ENCODE data around the gene PCYOX1L.

PCYOX1L gene

GRCh38 chr5:149371296-149371962 is 13.6 kb downstream of the PCYOX1L start:
- peak; percentile 67 for DNase-seq

- DNase-seq: no peak
Observed at GRCh38 chr5:149372076-149372795, 14.4 kb downstream of the PCYOX1L start.

DNA sequence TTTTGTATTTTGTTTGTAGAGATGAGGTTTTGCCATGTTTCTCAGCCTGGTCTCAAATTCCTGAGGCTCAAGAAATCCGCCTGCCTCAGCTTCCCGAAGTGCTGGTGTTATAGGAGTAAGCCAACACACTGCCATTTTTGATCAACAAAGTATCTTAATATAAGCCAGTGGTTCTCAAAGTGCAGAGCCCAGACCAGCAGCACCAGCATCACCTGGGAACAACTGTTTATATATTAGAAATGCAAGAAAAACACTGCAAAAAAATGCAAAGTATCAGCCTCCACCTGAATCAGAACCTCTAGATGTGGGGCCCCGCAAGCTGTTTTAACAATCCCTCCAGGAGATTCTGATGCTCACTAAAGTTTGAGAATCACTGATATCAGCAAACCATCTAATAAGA is 15.1 kb downstream of the PCYOX1L start:
- DNase-seq: no peak

DNA sequence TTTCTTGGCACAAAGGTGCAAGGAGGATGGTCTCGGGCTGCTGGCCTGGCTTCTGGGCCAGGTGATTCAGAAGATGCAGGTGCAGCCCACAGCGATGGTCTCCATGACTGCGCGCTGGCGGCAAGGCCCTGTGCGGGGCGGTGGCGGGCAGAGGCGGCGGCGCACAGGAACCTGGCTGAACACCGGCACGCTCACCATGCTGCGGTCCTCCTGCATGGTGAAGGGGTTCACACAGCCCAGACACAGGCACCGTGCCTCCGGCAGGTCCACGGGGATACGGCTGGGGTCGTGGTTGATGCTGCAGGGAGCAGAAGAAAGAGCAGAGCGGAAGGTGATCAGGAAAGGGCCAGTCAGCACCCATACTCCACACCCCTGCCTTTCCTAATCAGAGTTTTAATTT is 16.5 kb downstream of the PCYOX1L start:
- no peak for DNase-seq

DNA sequence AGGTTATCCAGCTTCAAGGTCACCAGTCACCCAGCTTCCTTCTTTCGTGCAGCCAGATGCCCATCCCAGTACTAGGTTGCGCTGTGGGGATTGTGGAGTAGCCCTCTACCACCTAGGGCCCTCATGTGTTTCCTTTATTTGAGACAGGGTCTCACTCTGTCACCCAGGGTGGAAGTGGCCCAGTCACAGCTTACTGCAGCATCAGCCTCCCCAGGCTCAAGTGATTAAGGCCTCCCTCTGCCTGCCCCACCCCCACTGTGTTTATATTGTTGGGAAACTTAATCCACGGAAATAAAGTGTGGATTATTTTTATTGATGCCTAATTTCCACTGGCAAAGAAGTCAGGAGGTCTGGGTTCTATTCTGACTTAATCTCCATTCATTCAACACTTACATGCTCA is 17.0 kb downstream of the PCYOX1L start:
- no peak for DNase-seq

DNA sequence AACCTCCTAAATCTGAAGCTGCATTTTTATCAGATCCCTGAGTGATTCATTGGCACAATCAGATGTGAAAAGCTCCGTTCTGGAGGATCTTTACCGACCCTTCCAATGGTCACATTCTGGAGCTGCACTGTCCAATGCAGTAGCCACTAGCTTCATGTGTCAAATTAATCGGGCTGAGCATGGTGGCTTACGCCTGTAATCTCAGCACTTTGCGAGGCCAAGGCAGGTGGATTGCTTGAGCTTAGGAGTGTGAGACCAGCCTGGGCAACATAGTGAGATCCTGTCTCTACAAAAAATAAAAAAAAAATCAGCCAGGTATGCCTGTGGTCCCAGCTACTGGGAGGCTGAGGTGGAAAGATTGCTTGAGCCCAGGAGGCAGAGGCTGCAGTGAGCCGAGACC is 17.6 kb downstream of the PCYOX1L start:
- DNase-seq: no peak

GRCh38 chr5:149376104-149376503 is 18.3 kb downstream of the PCYOX1L start:
- no peak for DNase-seq

- no peak for DNase-seq
Observed at GRCh38 chr5:149376711-149377447, 19.0 kb downstream of the PCYOX1L start.

- DNase-seq: no peak
Observed at GRCh38 chr5:149378241-149378820, 20.5 kb downstream of the PCYOX1L start.

GRCh38 chr5:149379177-149379761 is 21.4 kb downstream of the PCYOX1L start, which contains the start of gene IL17B:
Gene IL17B, minus strand, starts transcription at chr5:149379292. Its CDS starts 67 bp downstream, at chr5:149379225.
- no peak for DNase-seq

GRCh38 chr5:149379818-149380374 is 22.1 kb downstream of the PCYOX1L start:
- DNase-seq: no peak

DNA sequence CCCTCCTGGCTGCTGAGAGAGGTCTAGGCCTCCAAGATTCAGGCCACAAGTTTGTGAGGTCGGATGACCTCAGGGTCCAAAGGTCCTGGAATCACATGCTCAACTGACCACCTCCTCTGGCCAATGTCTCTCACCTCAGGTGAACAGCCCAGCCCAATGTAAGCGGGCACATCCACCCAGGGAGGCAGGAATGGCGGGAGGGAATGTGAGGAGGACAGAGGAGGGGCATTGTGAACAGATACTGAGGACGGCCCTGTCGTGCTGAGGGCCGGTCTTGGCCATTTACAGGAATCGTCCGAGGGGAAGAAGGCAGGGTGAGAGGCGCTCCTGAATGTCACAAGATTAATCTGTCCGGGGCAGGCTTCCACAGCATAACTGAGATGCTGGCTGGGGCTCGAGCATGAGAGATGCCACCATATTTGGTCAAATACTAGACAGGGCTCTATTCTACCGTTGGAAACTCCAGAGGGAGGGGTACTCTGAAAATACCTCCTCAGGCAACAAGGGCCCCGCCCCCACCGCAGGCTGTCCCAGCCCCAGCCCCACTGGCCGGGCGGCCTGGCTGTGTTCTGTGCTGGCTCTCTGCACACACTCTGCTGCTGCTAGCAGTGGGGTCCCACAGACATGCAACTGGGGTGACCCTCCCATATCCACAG is 22.7 kb downstream of the PCYOX1L start:
- DNase-seq: no peak

DNA sequence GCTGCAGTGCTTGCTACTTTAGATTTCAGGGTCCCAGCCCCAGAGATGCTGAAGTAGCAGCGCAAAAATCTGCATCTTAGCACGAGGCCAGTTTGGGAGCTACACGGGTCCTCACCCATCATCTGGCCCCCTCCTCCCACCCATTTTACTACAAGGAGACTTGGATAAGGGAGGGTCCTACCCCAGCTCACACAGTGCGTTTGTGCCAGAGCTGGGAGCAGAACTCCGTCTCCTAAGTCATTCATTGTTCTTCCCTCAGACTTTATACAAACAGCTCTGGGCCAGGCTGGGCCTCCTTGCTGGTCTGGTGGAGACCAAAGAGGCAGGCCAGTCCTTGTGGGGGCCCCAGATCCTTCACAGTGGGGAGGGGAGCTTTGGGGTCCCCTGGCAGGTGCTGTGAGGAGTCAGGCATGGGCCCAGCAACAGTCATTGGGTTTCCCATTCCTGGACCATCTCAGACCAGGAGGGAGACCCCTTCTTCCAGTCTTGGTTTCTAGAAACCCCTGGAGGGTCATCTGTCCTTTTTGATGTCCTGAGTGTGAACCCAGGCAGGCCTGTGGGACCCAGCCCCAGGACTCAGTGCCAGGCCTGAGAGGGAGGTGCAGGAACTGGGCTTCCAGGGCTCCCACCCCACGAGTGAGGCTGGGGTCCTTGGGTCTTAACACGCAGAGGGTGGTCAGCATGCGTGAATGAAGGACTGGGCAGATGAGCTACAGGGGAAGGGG is 23.6 kb downstream of the PCYOX1L start:
- DNase-seq: no peak

DNA sequence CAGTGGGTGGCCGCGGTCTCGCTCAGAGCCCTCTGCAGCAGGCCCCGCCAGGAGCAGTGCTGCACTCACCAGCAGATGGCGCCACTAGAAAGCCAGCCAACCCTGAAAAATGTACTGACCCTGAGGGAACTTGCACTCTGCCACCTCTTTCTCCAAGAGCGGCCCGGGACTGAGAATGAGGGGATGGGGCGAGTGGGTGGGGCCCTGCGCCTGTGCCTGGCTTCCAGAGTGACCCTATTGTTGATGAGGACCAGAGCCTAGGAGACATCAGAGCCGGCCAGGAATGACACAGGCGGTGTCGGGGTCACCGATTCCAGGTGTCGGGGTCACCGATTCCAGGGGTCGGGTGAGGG is 24.1 kb downstream of the PCYOX1L start:
- DNase-seq: peak; percentile 77

DNA sequence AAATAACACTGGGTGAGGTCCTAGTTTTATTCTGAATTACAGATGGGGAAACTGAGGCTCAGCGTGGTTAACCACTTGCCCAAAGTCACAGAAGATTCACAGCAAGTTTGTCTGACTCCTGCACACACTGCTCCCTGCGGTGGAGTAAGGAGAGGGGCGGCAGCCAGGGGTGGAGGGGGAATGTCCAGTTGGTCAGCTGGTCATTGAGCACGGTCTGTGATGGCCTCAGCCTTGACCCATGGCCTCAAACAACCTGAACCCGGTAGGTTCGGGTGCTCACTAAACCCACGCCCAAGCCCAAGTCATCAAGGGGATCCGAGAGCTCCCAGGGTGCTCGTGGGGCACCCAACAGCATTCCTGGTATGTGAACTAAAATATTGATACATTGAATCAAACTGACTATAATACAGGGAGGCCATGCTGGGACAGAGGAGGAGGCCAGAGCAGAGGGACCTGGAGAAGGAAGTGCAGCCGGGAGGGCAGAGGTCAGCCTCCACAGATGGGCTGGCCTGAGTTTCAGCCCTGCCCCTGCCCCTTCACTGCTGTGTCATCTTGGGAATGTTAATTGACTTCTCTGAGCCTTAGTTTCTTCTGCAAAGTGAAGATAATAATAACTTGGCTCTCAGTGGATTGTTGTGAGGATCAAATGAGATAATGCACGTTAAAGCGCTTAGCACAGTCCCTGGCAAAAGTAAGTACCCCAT is 24.8 kb downstream of the PCYOX1L start:
- DNase-seq: no peak

DNA sequence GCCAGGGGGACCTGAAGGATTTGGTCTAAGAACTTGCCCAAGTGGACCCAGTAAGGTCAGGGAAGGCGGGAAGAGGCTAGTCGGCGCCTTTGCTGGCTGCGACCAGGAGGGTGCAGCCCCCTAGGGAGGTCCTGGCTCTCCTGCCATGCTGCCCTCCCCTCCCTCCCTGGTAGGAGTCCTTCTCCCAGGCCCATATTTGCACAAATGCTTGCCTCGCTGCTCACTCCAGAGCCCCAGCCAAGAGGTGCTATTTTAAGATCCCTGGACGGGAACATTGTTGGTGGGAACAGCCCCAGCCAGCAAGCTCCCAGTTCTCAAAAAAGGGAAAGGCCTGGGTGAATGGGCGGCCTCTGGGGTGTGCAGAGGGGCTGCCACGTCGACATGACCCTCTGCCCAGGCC is 25.6 kb downstream of the PCYOX1L start:
- DNase-seq: no peak

DNA sequence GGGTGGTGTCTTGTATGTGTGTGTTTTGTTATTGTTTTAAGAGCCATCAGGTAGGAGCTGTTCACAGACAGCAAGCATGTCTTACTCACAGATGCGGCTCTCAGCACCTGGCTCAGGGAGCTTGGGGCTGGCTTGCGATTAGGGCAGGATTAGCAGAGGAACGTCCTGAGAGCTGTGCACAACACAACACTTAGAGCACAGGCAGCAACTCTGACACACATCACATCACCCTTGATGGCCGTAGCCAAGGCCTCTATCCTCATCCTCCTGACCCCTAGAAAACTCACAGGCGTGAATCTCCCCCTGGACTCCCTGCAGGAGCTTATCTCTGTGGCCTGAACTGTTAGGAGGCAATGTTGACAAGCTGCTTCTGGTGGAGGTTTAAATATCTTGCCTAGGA is 28.3 kb downstream of the PCYOX1L start:
- DNase-seq: no peak

DNA sequence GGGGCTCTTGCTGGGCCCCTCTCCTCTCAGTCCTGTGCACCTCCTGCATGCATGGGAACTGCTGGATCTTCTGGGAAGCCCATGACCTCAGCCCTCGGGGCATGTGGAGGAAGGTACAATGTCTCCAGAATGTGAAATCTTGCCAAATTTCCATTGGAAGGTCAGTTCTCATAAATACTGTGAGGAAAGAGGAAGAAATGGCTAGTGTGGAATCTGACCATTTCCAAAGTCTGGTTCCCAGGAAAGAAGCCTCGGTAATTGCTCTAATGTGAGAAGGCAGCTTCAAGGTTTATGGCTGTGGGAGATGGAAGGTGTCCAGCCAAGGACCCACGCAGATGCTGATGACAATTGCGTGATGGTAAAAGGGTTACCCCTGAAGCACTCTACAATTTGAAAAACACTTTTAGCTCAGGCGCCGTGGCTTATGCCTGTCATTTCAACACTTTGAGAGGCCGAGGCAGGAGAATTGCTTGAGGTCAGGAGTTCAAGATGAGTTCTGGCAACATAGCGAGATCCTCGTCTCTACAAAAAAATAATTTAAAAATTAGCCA is 29.3 kb downstream of the PCYOX1L start:
- no peak for DNase-seq

GRCh38 chr5:149387982-149388381 is 30.1 kb downstream of the PCYOX1L start:
- no peak for DNase-seq

DNA sequence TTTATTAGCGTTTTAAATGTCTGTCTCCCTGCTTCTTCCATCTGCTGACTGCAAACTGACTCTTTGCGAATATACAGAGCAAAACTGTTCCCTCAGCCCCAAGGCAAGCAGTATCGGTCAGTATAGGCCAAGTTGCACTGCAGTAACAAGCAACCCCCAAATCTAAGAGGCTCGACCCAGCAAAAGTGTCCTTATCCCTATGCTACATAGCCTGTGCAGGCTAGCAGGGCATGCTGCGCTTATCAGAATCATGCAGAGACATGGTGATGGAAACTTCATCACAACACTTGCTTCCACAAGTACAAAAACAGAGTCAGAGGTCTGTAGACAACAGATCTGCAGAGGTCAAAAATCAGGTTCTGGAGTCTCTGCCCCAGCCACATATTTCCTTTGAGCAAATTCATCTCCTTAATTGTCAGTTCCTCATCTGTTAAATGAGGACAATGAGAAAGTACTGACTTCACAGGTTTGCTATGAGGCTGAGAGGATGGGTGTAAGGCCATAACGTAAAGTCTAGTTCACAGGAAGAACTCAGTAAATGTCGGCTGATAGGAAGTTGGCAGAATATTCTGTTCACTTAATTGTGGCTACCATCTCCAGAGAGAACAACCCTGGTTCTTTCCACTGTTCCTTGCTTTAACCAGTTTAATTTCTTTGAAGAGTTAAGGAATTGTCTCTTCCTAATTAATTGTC is 30.8 kb downstream of the PCYOX1L start:
- DNase-seq: no peak
